ENCODE measurements around the gene KCNH5. TPM values are rescaled to one million over a fixed set of nuclear protein-coding genes. Genes with fewer than 3 reads are reported as not detected.

The KCNH5 gene
- total and polyA plus RNA-seq, 2 of the 13 experiments (the other 11 are each of a cell fraction or from before 2014, with no cell fraction given), result not detected

- TF ChIP-seq ZNF407 (CRISPR knock-in tag; IDR thresholded peaks at IDR 0.05; ENCODE audit: not compliant biosample characterization) (no peak), ZNF263 (CRISPR knock-in tag; IDR thresholded peaks at IDR 0.05) (no peak), ATRX (CRISPR knock-in tag; IDR thresholded peaks at IDR 0.05; ENCODE audit: borderline replicate concordance) (no peak)
Observed at GRCh38 chr14:62697461-62697860, 347.8 kb downstream of the KCNH5 start (continued).

GRCh38 chr14:62696929-62697328 lies 348.3 kb downstream of the KCNH5 start:
- Histone ChIP-seq H3K27me3 (ENCODE audit: control insufficient read depth in 1 of 2, insufficient read depth in 2 of 2, low read length in 2 of 2) (no peaks in the 10 kb centered on the region), H3K4me3 (replicated peaks in 1 of 3; ENCODE audit: insufficient read depth in 1 of 3, low read depth in 2 of 3, low read length in 3 of 3) (0 out of 6 replicates have a peak overlapping the region, but pooled peaks of 1 of the 3 experiments have one; percentile 25), H4K20me1 (ENCODE audit: insufficient read depth, low read length) (no peaks in the 10 kb centered on the region), H3K79me2 (ENCODE audit: insufficient read depth, low read length) (no peaks in the 10 kb centered on the region), H3K4me1 (ENCODE audit: insufficient read depth, low read length) (peaks cover 69% of the 10 kb centered on the region), H3K36me3 (replicated peaks in 1 of 2; ENCODE audit: control insufficient read depth in 1 of 2, insufficient read depth in 2 of 2, low read length in 2 of 2) (no peaks in the 10 kb centered on the region), H3K27ac (ENCODE audit: extremely low read length, insufficient read depth, low read length) (peak overlapping the region; percentile 68), H3K4me2 (ENCODE audit: low read depth, low read length) (peak overlapping the region; percentile 74), H2AFZ (ENCODE audit: low read length) (no peak overlapping the region), H3K9me3 (ENCODE audit: low read length) (no peaks in the 10 kb centered on the region), H3K9ac (ENCODE audit: insufficient read depth, low read depth, low read length) (peak overlapping the region; percentile 2)
- intact Hi-C loops (cut with micrococcal nuclease; ENCODE audit: unreplicated experiment), result no loop called here
- FAIRE-seq, result no peak
- ChIA-PET POLR2A (no interaction called here), CTCF (ENCODE audit: low intra/inter-chr PET ratio, low total read pairs) (no interaction called here)
- no TSS peak for BruUV-seq (replicated peaks)
- 66% methylated on average over 4 of the region's 4 CpGs for WGBS (ENCODE audit: low lambda C conversion rate)
- no peak for DNase-seq (ENCODE audit: low spot score)
- in situ Hi-C loops (cut with HindIII; ENCODE audit: extremely low pct_ligation_motif_present, low pct_unique_long_range_greater_than_20kb), result no loop called here
- peak; percentile 18 for ATAC-seq
- TF ChIP-seq TCF7L2 (IDR thresholded peaks at IDR 0.05; ENCODE audit: low read depth, low read length), result no peak
- TF ChIP-seq ZNF580 (CRISPR knock-in tag; IDR thresholded peaks at IDR 0.05; ENCODE audit: borderline replicate concordance, low read depth), result no peak
- TF ChIP-seq ZSCAN9 (CRISPR knock-in tag; IDR thresholded peaks at IDR 0.05; ENCODE audit: borderline replicate concordance), result no peak
- TF ChIP-seq SATB2 (CRISPR knock-in tag; IDR thresholded peaks at IDR 0.05), result no peak
- TF ChIP-seq HNF1A (IDR thresholded peaks at IDR 0.05; ENCODE audit: low read depth), result no peak
- TF ChIP-seq HNF1A (CRISPR knock-in tag; IDR thresholded peaks at IDR 0.05; ENCODE audit: borderline replicate concordance), result no peak
- TF ChIP-seq FIP1L1 (IDR thresholded peaks at IDR 0.05; ENCODE audit: borderline replicate concordance, insufficient read depth, low read depth, low read length), result no peak
- no peak for TF ChIP-seq HNRNPLL (IDR thresholded peaks at IDR 0.05; ENCODE audit: low read depth, low read length, poor library complexity, severe bottlenecking)
